ENCODE measurements around the gene MC1R.

DNA sequence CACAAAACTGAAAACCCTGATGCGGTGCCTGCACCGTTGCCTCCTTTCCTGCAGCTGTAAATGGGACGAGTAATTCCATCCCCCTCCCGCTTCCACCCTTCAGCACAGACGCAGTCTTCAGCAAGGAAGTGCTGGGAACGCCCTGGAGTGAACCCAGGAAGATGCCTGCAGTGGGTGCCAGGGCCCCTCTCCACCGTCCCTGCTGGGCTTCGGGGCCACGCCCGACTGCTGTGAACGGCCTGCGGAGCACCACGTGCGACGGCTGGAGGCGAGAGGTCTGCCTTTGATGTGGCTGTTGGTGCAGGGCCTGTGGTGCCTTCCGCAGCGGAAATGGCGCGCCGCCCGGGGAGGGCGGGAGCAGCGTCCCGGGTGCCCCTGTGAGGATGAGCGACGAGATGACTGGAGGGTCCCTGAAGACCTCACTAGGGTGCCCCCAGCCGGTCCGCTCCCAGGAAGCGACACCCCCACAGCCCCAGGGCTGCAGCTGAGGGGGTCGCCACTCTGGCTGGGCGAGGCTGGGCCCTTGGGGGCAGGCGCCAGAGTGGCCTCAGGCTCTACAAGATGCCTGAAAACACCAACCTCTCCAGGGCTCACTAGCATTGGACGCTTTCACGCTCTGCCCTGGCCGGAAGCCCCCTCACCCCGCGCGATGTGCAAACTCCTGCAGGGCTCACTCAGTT lies 749 bp upstream of the MC1R start:
- TF ChIP-seq, protein P1, sequence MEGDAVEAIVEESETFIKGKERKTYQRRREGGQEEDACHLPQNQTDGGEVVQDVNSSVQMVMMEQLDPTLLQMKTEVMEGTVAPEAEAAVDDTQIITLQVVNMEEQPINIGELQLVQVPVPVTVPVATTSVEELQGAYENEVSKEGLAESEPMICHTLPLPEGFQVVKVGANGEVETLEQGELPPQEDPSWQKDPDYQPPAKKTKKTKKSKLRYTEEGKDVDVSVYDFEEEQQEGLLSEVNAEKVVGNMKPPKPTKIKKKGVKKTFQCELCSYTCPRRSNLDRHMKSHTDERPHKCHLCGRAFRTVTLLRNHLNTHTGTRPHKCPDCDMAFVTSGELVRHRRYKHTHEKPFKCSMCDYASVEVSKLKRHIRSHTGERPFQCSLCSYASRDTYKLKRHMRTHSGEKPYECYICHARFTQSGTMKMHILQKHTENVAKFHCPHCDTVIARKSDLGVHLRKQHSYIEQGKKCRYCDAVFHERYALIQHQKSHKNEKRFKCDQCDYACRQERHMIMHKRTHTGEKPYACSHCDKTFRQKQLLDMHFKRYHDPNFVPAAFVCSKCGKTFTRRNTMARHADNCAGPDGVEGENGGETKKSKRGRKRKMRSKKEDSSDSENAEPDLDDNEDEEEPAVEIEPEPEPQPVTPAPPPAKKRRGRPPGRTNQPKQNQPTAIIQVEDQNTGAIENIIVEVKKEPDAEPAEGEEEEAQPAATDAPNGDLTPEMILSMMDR (IDR thresholded peaks at IDR 0.05; ENCODE audit: low read depth, low read length), result no peak
- TF ChIP-seq POLR2A (IDR thresholded peaks at IDR 0.05; ENCODE audit: extremely low read depth, insufficient read length), result peak; percentile 51
- TF ChIP-seq MYC (IDR thresholded peaks at IDR 0.05; ENCODE audit: low read depth, low read length), result peak; percentile 99
